WTC11 (cell line): Measurements from ENCODE around the gene IBSP. TPM values are rescaled to one million over a fixed set of nuclear protein-coding genes. Genes with fewer than 3 reads are reported as not detected.

ENCODE experiments used
- ATAC-seq: fragments of 200-7000 bp; cut with Tn5 transposase; 2 replicates; pipeline ENCODE4 v1.10.0; 2021; ENCODE audit warnings: mild to moderate bottlenecking, moderate library complexity
- CTCF ChIA-PET: fragments of 300-600 bp; sonication (Branson Sonifier 250); formaldehyde crosslinking; loops from one replicate; lab custom pipeline; 2021; ENCODE audit warnings: antibody characterized with exemption; lab: Charles Lee
- POLR2A ChIA-PET: fragments of 350-600 bp; sonication (Branson Sonifier 250); formaldehyde crosslinking; loops from one replicate; lab custom pipeline; 2021; ENCODE audit warnings: antibody characterized with exemption; lab: Charles Lee
- DNase-seq: peaks from one replicate; pipeline ENCODE4 v3.0.0; 2021; ENCODE audit warnings: low spot score
- H3K27ac Mint-ChIP-seq: 2 replicates; pipeline ENCODE4 v1.8.0; 2021; ENCODE audit warnings: mixed read lengths
- H3K27me3 Mint-ChIP-seq: 2 replicates; pipeline ENCODE4 v1.8.0; 2021; ENCODE audit warnings: low read depth, mild to moderate bottlenecking, moderate library complexity, mixed read lengths
- H3K36me3 Mint-ChIP-seq: 2 replicates; pipeline ENCODE4 v1.8.0; 2021; ENCODE audit warnings: mixed read lengths
- H3K4me1 Mint-ChIP-seq: 2 replicates; pipeline ENCODE4 v1.8.0; 2022; ENCODE audit warnings: mixed read lengths
- H3K4me3 Mint-ChIP-seq: 2 replicates; pipeline ENCODE4 v1.8.0; 2021; ENCODE audit warnings: mild to moderate bottlenecking, moderate library complexity, mixed read lengths
- H3K9me3 Mint-ChIP-seq: 2 replicates; pipeline ENCODE4 v1.8.0; 2021; ENCODE audit warnings: mixed read lengths
- AR ChIP-seq: fragments of 250-450 bp; sonication (Bioruptor Pico); IDR thresholded peaks from 2 replicates; pipeline ENCODE4 v1.9.0; 2021; ENCODE audit warnings: mild to moderate bottlenecking
- CDX4 ChIP-seq: fragments of 250-450 bp; sonication (Bioruptor Pico); IDR thresholded peaks from 2 replicates; pipeline ENCODE4 v1.9.0; 2021; ENCODE audit warnings: moderate library complexity, mild to moderate bottlenecking, inconsistent platforms, borderline replicate concordance
- EMX1 ChIP-seq: fragments of 250-450 bp; sonication (Bioruptor Pico); IDR thresholded peaks from 2 replicates; pipeline ENCODE4 v1.8.0; 2021; ENCODE audit warnings: mild to moderate bottlenecking
- FOXK1 ChIP-seq: sonication (generic); formaldehyde crosslinking; IDR thresholded peaks from 2 replicates; pipeline ENCODE4 v1.8.0; 2022; ENCODE audit warnings: mild to moderate bottlenecking, moderate library complexity, missing genetic modification reagents
- FOXP1 ChIP-seq: sonication (generic); formaldehyde crosslinking; IDR thresholded peaks from 2 replicates; pipeline ENCODE4 v1.8.0; 2022; ENCODE audit warnings: missing genetic modification reagents, mild to moderate bottlenecking, moderate library complexity, borderline replicate concordance
- GRHL2 ChIP-seq: fragments of 250-450 bp; sonication (Bioruptor Pico); IDR thresholded peaks from 2 replicates; pipeline ENCODE4 v1.8.0; 2022; ENCODE audit warnings: mild to moderate bottlenecking, moderate library complexity; ENCODE audit not compliant: insufficient replicate concordance, severe bottlenecking
- IRF2 ChIP-seq: sonication (generic); formaldehyde crosslinking; IDR thresholded peaks from 2 replicates; pipeline ENCODE4 v1.8.0; 2022; ENCODE audit warnings: low read depth, missing genetic modification reagents, borderline replicate concordance
- MLX ChIP-seq: sonication (generic); formaldehyde crosslinking; IDR thresholded peaks from 2 replicates; pipeline ENCODE4 v1.8.1; 2023; ENCODE audit warnings: mild to moderate bottlenecking, missing genetic modification reagents, moderate library complexity
- NR2C2 ChIP-seq: sonication (generic); formaldehyde crosslinking; IDR thresholded peaks from 2 replicates; pipeline ENCODE4 v1.8.0; 2022; ENCODE audit warnings: mild to moderate bottlenecking, missing genetic modification reagents
- NR3C1 ChIP-seq: sonication (generic); formaldehyde crosslinking; conservative IDR thresholded peaks from 2 replicates; pipeline ENCODE4 v1.8.1; 2023; ENCODE audit warnings: low read depth, mild to moderate bottlenecking, missing genetic modification reagents
- OVOL2 ChIP-seq: fragments of 250-450 bp; sonication (Bioruptor Pico); IDR thresholded peaks from 2 replicates; pipeline ENCODE4 v1.9.0; 2021; ENCODE audit warnings: mild to moderate bottlenecking, borderline replicate concordance
- TCF7 ChIP-seq: sonication (generic); formaldehyde crosslinking; IDR thresholded peaks from 2 replicates; pipeline ENCODE4 v1.8.0; 2022; ENCODE audit warnings: mild to moderate bottlenecking, low read depth, missing genetic modification reagents, moderate library complexity
- ZNF138 ChIP-seq: sonication (generic); formaldehyde crosslinking; conservative IDR thresholded peaks from 2 replicates; pipeline ENCODE4 v1.8.1; 2022; ENCODE audit warnings: mild to moderate bottlenecking, moderate library complexity, missing genetic modification reagents
- ZNF232 ChIP-seq: sonication (generic); formaldehyde crosslinking; IDR thresholded peaks from 2 replicates; pipeline ENCODE4 v1.8.0; 2022; ENCODE audit warnings: mild to moderate bottlenecking, missing genetic modification reagents
- ZNF416 ChIP-seq: fragments of 250-450 bp; sonication (Bioruptor Pico); IDR thresholded peaks from 2 replicates; pipeline ENCODE4 v1.9.0; 2021; ENCODE audit warnings: mild to moderate bottlenecking, inconsistent platforms
- ZNF425 ChIP-seq: fragments of 250-450 bp; sonication (Bioruptor Pico); conservative IDR thresholded peaks from 2 replicates; pipeline ENCODE4 v1.9.0; 2021; ENCODE audit warnings: mild to moderate bottlenecking
- total RNA-seq: library from RNA; stranded (reverse); gene quantifications from 3 replicates; pipeline ENCODE4 v1.2.3, GENCODE V29; 2021
- TF ChIP-seq, protein P1 (sequence below): sonication (generic); formaldehyde crosslinking; IDR thresholded peaks from 2 replicates; pipeline ENCODE4 v1.8.0; 2022; ENCODE audit warnings: mild to moderate bottlenecking, missing genetic modification reagents
- TF ChIP-seq, protein P2 (sequence below): sonication (generic); formaldehyde crosslinking; IDR thresholded peaks from 2 replicates; pipeline ENCODE4 v1.8.0; 2022; ENCODE audit warnings: mild to moderate bottlenecking, missing genetic modification reagents

IBSP gene
- total RNA-seq, 1 experiment from 2014 or later: not detected

DNA sequence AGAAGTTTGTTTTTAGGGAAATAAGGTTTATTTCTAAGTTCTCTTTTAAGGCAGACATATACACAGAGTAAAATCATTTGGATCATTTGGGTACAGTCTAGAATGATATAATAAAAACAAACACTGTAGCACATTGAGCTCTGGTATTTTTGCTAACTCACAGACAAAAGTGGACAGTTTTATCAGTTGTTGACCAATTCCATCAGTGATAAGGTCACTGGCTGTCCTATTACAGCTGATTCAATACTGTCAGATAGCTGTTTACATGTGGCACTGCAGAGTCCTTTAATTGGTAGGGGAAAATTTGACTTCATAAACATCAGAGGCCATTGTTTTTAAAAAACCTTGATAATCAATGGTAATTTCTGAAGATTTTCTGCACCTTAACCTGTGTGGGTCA, 3.5 kb downstream of the IBSP start:
- no peak overlapping the region for H3K4me3 Mint-ChIP-seq
- no peaks in the 10 kb centered on the region for H3K9me3 Mint-ChIP-seq
- TF ChIP-seq AR (CRISPR knock-in tag): no peak
- TF ChIP-seq, all 79 proteins: peak for 0
- H3K27me3 Mint-ChIP-seq: no peaks in the 10 kb centered on the region
- peaks cover 2% of the 10 kb centered on the region; the same call in 1 of the 2 replicates for H3K4me1 Mint-ChIP-seq
- DNase-seq: no peak
- H3K27ac Mint-ChIP-seq: no peak overlapping the region
- H3K36me3 Mint-ChIP-seq: no peaks in the 10 kb centered on the region
- CTCF ChIA-PET: no interaction called here
- POLR2A ChIA-PET: no interaction called here
- ATAC-seq: no peak

- Mint-ChIP-seq H3K27ac (no peak overlapping the region), H3K9me3 (peaks cover under 1% of the 10 kb centered on the region), H3K4me3 (no peak overlapping the region)
Observed at GRCh38 chr4:87803421-87803820, 4.1 kb downstream of the IBSP start.

More at GRCh38 chr4:87803421-87803820, 4.1 kb downstream of the IBSP start:
- TF ChIP-seq FOXP1 (CRISPR knock-in tag) (no peak), ZNF416 (CRISPR knock-in tag) (no peak), ZNF138 (CRISPR knock-in tag) (no peak), TCF7 (CRISPR knock-in tag) (no peak), OVOL2 (no peak), IRF2 (CRISPR knock-in tag) (no peak), MLX (CRISPR knock-in tag) (no peak), NR3C1 (CRISPR knock-in tag) (no peak), NR2C2 (CRISPR knock-in tag) (no peak), EMX1 (CRISPR knock-in tag) (no peak), ZNF232 (CRISPR knock-in tag) (no peak), CDX4 (no peak), FOXK1 (CRISPR knock-in tag) (no peak), ZNF425 (CRISPR knock-in tag) (no peak), GRHL2 (CRISPR knock-in tag) (no peak)
- TF ChIP-seq, protein P1, sequence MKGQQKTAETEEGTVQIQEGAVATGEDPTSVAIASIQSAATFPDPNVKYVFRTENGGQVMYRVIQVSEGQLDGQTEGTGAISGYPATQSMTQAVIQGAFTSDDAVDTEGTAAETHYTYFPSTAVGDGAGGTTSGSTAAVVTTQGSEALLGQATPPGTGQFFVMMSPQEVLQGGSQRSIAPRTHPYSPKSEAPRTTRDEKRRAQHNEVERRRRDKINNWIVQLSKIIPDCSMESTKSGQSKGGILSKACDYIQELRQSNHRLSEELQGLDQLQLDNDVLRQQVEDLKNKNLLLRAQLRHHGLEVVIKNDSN (CRISPR knock-in tag): no peak
- TF ChIP-seq, protein P2, sequence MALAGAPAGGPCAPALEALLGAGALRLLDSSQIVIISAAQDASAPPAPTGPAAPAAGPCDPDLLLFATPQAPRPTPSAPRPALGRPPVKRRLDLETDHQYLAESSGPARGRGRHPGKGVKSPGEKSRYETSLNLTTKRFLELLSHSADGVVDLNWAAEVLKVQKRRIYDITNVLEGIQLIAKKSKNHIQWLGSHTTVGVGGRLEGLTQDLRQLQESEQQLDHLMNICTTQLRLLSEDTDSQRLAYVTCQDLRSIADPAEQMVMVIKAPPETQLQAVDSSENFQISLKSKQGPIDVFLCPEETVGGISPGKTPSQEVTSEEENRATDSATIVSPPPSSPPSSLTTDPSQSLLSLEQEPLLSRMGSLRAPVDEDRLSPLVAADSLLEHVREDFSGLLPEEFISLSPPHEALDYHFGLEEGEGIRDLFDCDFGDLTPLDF (CRISPR knock-in tag): no peak
- DNase-seq (no peak), ATAC-seq (no peak)
- POLR2A ChIA-PET: no interaction called here
- H3K4me1 Mint-ChIP-seq: peaks cover 2% of the 10 kb centered on the region; the same call in 1 of the 2 replicates
- H3K27me3 Mint-ChIP-seq: no peaks in the 10 kb centered on the region
- no peaks in the 10 kb centered on the region for H3K36me3 Mint-ChIP-seq
- CTCF ChIA-PET: no interaction called here
